Osteocyte (in vitro differentiated cells): ENCODE data around the gene EPHB3. TPM values are rescaled to one million over a fixed set of nuclear protein-coding genes. Genes with fewer than 3 reads are reported as not detected.

Source experiments
- DNase-seq: peaks from one replicate; pipeline ENCODE4 v3.0.0; 2021; ENCODE audit warnings: mixed read lengths; ENCODE audit not compliant: unreplicated experiment; ENCODE audit errors: extremely low spot score
- H3K27ac Mint-ChIP-seq: one replicate; pipeline ENCODE4 v1.8.0; 2021; ENCODE audit warnings: mild to moderate bottlenecking, mixed read lengths; ENCODE audit not compliant: unreplicated experiment
- H3K27me3 Mint-ChIP-seq: one replicate; pipeline ENCODE4 v1.8.0; 2021; ENCODE audit warnings: mixed read lengths; ENCODE audit not compliant: unreplicated experiment
- H3K36me3 Mint-ChIP-seq: one replicate; pipeline ENCODE4 v1.8.0; 2021; ENCODE audit warnings: mixed read lengths; ENCODE audit not compliant: unreplicated experiment
- H3K4me1 Mint-ChIP-seq: one replicate; pipeline ENCODE4 v1.8.0; 2021; ENCODE audit warnings: mixed read lengths; ENCODE audit not compliant: unreplicated experiment
- H3K4me3 Mint-ChIP-seq: one replicate; pipeline ENCODE4 v1.8.0; 2021; ENCODE audit warnings: mild to moderate bottlenecking, moderate library complexity, mixed read lengths; ENCODE audit not compliant: unreplicated experiment
- H3K9me3 Mint-ChIP-seq: one replicate; pipeline ENCODE4 v1.8.0; 2021; ENCODE audit warnings: mixed read lengths; ENCODE audit not compliant: unreplicated experiment
- total RNA-seq: library from RNA; stranded (reverse); gene quantifications from 2 replicates; pipeline ENCODE4 v1.2.1, GENCODE V29; 2021
- TF ChIP-seq, protein P1 (sequence below): fragments of 200-600 bp; sonication (generic); IDR thresholded peaks from 2 replicates; pipeline ENCODE4 v1.5.0; 2021; ENCODE audit warnings: antibody characterized with exemption, mild to moderate bottlenecking, moderate library complexity

Gene EPHB3
- total RNA-seq, 1 donor from 2014 or later, result 11.4 TPM

DNA sequence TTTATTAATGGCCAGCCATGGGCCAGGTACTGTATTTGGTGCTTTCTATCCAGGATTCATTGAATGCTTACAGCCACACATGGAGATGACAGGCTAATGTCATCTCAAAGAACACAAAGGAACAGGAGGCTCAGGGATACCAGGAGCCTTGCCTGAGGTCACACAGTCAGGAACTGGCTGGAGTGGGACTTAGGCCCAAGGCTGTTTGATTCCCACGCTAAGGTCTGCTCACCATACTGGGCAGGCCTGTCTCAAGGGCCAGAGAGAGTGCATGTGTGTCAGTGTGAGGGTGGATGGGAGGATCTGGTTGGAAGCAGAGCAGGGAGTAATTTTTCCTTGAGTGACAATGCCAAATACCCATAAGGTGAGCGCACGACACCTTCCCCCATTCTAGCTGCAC, 37.6 kb downstream of the EPHB3 start:
- Mint-ChIP-seq H3K4me1 (peaks cover 49% of the 10 kb centered on the region), H3K27ac (no peak overlapping the region), H3K27me3 (no peaks in the 10 kb centered on the region), H3K36me3 (no peaks in the 10 kb centered on the region), H3K4me3 (no peak overlapping the region), H3K9me3 (no peaks in the 10 kb centered on the region)
- DNase-seq, result no peak
- TF ChIP-seq, protein P1, sequence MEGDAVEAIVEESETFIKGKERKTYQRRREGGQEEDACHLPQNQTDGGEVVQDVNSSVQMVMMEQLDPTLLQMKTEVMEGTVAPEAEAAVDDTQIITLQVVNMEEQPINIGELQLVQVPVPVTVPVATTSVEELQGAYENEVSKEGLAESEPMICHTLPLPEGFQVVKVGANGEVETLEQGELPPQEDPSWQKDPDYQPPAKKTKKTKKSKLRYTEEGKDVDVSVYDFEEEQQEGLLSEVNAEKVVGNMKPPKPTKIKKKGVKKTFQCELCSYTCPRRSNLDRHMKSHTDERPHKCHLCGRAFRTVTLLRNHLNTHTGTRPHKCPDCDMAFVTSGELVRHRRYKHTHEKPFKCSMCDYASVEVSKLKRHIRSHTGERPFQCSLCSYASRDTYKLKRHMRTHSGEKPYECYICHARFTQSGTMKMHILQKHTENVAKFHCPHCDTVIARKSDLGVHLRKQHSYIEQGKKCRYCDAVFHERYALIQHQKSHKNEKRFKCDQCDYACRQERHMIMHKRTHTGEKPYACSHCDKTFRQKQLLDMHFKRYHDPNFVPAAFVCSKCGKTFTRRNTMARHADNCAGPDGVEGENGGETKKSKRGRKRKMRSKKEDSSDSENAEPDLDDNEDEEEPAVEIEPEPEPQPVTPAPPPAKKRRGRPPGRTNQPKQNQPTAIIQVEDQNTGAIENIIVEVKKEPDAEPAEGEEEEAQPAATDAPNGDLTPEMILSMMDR, result no peak

DNA sequence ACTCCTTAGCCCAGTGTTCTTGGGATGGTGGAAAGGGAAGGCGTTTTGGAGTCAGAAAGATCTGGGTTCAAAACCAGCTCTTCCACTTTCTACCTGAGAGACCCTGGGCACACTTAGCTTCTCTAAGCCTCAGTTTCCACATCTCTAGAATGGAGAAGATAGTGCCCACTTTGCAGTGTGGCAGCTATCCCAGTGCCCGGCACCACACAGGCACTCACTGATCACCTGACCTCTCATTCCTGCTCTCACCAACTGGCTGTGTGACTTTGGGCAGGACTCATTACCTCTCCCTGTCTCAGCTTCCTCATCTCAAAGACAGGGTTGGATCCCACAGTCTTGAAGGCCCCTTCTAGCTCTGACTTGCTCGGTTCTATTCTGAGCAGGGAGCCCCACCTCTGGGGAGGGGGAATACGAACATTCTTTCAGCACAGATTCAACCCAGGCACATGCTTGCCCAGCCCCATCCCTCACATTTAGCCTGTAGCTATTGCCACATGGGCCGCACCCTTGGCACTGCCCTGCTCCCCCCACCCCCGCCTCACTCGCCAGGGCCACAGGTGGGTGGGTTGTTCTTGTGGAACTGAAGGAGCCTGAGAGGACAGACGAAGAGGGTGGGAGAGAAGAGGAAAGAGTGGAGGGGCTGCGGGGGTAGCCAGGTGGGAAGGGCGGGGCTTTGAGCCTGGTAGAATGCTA, 39.2 kb downstream of the EPHB3 start:
- no peak for DNase-seq
- Mint-ChIP-seq H3K36me3 (no peaks in the 10 kb centered on the region), H3K27ac (peak overlapping the region; percentile 14), H3K9me3 (no peaks in the 10 kb centered on the region), H3K4me1 (peaks cover 57% of the 10 kb centered on the region), H3K27me3 (peaks cover 5% of the 10 kb centered on the region), H3K4me3 (no peak overlapping the region)
- TF ChIP-seq, protein P1, result no peak

DNA sequence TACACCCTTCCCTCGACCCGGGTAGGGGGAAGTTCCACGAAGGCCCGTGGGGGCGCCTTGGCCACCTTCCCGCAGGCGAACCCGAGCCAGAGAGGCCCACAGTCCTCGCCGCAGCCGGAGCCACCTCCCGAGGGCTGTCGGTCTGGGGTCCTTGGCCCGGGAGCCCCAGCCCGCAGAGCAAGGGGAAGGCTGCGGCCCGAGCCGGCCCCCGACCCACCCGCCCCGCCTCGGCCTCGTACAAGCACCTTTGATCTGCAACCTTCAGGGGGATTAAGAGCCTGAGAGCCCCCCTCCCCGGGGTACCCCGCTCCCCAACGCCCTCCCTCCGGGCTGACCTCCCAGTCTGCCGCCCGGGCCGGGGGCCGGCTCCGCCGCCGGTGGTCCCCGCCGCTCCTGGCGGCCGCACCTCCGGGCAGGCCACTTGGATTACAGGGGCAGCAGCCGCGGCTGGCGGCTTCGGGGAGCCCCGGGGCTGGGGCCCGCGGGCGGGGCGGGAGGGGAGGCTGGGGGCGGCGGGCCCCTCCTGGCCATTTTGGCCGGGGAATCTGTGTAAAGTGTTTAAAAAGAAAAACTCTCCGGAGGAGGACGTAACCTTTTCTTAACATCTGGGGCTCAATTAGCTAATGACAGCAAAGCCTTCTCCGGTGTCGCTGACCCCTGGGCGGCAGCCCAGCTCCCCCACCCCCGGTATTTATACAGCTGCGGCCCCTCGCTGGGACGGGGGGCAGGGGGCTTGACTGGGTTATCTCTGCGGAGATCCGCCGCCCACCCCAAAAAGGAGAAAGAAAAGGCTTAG, 40.2 kb downstream of the EPHB3 start:
- TF ChIP-seq, protein P1, result no peak
- Mint-ChIP-seq H3K27me3 (peaks cover 7% of the 10 kb centered on the region), H3K4me3 (no peak overlapping the region), H3K4me1 (peaks cover 54% of the 10 kb centered on the region), H3K27ac (peak overlapping the region; percentile 88), H3K36me3 (no peaks in the 10 kb centered on the region), H3K9me3 (no peaks in the 10 kb centered on the region)
- DNase-seq, result no peak

DNA sequence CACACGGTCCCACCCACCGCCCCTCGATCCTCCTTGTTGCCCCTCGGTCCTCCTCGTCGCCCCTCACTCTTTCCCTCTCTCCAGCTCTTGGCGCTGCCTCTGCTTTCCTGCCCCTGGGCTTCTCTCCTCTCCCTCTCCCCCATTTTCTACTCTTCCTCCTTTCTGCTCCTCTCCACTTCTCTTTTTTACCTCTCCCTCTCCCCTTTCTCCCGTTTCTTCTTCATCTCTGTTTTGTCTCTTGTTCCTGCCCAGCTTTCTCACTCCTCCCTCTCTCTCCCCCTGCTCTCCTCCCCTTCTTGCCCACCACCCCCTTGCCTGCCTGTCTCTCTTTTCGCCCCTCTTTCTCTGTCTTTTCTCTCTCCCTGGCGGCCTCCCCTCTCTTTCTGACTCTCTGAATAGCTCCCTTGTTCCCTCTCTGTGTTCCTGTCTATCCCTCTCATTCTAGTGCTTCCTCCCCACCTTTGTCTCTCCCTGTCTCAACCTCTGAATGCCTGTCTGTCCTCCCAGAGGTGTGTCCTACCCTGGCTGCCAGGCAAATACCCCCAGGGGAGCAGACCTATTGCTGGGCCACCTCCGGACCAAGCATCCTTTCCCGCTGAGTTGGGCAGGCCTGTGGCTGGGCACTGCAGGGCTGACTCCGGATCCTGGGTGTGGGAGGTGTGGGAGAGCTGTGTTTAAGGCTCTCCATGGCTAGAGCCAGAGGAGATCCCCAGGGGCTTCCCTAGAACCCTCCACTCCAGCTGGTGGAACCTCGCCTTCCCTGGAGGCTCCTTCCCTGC, 41.0 kb downstream of the EPHB3 start:
- no peaks in the 10 kb centered on the region for H3K36me3 Mint-ChIP-seq

More for the DNA sequence above, 41.0 kb downstream of the EPHB3 start:
- TF ChIP-seq, protein P1, result no peak
- peak overlapping the region; percentile 88 for H3K27ac Mint-ChIP-seq
- peaks cover 54% of the 10 kb centered on the region for H3K4me1 Mint-ChIP-seq
- peak overlapping the region; percentile 65 for H3K4me3 Mint-ChIP-seq
- no peak for DNase-seq
- no peaks in the 10 kb centered on the region for H3K9me3 Mint-ChIP-seq
- H3K27me3 Mint-ChIP-seq, result peaks cover 10% of the 10 kb centered on the region
